Omental fat pad (tissue), 4 donors: ENCODE results near the gene IRF8. TPM values are rescaled to one million over a fixed set of nuclear protein-coding genes. Genes with fewer than 3 reads are reported as not detected.

Experiments
- ATAC-seq: fragments of 150-250 bp; one replicate; pipeline ENCODE4 v1.9.1; 2016; ENCODE audit warnings: mild to moderate bottlenecking, moderate library complexity; ENCODE audit not compliant: low FRiP score
- DNase-seq: peaks from one replicate; pipeline ENCODE4 v3.0.0-alpha.2; 2019; ENCODE audit warnings: low spot score
- total RNA-seq, 4 donors: library from RNA; depleted of rRNA; stranded (reverse); fragments of >200 nt; gene quantifications; one replicate each; pipeline ENCODE4 v1.1.0, GENCODE V29; 2016
- TF ChIP-seq, protein P1 (sequence below), 3 donors: fragments of 450-650 bp; IDR thresholded peaks; one replicate each; pipeline ENCODE4 v1.5.1; 2016 to 2017; ENCODE audit warnings: antibody characterized with exemption in 3 of 3, mild to moderate bottlenecking in 3 of 3, moderate library complexity in 2 of 3

Gene IRF8
- total RNA-seq, 4 donors from 2014 or later: 32.5 to 134 (median 65.8) TPM

DNA sequence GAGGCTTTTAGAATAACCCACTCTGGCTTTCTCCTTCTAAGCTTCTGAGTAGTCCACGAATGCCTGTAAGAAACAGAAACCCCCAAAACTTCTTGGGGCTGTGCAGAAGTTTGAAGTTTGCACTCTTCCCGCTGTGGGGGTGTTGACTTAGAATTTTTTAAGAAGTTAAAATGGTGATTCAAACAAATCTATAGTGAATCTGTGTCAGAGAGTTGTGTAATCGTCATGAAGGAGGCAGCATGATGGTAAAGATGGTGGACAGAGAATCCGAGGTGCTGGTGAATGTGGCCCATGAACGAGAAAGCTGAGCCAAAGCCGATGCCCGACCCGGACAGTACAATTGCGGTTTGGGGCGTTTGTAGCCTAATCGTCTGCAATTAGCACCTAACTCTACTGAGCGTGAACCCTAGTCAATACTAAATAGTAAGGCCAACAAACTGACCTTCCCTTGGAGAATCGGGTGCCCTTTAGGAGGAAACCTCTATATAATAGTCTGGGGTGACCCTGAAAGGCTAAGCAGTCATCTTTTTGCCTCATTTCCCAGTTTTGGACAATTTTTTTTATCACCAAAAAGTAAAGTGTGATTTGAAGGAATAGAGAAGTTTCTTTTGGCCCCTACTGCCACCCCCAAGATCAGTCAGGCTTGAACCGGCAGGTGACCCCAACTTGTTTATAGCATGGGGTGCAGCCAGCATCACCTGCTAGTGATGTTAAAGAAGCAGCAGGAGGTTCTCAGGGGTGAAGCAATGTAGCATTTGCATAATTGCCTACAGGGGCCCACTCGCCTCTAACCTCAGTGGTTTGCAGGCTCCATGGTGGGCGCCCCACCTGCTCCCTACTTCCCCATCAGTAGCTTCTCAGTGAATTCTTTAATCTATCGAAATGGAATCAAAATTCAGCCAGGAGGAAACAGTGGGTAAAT is 11.2 kb downstream of the IRF8 start:
- ATAC-seq: no peak
- no peak for DNase-seq
- TF ChIP-seq, protein P1, sequence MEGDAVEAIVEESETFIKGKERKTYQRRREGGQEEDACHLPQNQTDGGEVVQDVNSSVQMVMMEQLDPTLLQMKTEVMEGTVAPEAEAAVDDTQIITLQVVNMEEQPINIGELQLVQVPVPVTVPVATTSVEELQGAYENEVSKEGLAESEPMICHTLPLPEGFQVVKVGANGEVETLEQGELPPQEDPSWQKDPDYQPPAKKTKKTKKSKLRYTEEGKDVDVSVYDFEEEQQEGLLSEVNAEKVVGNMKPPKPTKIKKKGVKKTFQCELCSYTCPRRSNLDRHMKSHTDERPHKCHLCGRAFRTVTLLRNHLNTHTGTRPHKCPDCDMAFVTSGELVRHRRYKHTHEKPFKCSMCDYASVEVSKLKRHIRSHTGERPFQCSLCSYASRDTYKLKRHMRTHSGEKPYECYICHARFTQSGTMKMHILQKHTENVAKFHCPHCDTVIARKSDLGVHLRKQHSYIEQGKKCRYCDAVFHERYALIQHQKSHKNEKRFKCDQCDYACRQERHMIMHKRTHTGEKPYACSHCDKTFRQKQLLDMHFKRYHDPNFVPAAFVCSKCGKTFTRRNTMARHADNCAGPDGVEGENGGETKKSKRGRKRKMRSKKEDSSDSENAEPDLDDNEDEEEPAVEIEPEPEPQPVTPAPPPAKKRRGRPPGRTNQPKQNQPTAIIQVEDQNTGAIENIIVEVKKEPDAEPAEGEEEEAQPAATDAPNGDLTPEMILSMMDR (IDR thresholded peaks at IDR 0.05): no peak

GRCh38 chr16:85910854-85911247 is 11.9 kb downstream of the IRF8 start:
- ATAC-seq: no peak
- TF ChIP-seq, protein P1 (IDR thresholded peaks at IDR 0.05): no peak
- DNase-seq: no peak

GRCh38 chr16:85911251-85911930 is 12.4 kb downstream of the IRF8 start:
- TF ChIP-seq, protein P1 (IDR thresholded peaks at IDR 0.05): no peak
- ATAC-seq: no peak
- DNase-seq: no peak

- TF ChIP-seq, protein P1 (IDR thresholded peaks at IDR 0.05): no peak
- DNase-seq (no peak), ATAC-seq (peak; percentile 75)
Measured at GRCh38 chr16:85912211-85912974, 13.4 kb downstream of the IRF8 start.

DNA sequence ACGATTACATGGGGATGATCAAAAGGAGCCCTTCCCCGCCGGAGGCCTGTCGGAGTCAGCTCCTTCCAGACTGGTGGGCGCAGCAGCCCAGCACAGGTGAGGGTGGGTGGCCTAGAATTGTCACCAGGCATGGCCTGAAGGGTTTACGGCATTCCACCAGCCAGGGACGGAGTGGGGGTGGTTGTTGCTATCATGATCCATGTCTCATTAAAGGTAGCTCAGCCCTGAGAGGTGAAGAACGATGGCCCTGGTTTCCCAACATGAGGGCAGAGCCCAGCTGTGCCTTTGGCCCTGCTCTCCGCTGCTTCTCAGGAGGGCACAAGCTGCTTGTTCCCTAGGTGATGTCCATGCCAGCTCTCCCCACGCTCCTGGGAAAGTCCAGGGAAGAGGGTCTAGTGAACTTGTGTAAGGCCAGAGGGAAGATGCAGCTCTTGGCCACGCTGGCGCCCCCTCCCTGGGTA is 14.2 kb downstream of the IRF8 start:
- TF ChIP-seq, protein P1 (IDR thresholded peaks at IDR 0.05): no peak
- no peak for DNase-seq
- no peak for ATAC-seq

DNA sequence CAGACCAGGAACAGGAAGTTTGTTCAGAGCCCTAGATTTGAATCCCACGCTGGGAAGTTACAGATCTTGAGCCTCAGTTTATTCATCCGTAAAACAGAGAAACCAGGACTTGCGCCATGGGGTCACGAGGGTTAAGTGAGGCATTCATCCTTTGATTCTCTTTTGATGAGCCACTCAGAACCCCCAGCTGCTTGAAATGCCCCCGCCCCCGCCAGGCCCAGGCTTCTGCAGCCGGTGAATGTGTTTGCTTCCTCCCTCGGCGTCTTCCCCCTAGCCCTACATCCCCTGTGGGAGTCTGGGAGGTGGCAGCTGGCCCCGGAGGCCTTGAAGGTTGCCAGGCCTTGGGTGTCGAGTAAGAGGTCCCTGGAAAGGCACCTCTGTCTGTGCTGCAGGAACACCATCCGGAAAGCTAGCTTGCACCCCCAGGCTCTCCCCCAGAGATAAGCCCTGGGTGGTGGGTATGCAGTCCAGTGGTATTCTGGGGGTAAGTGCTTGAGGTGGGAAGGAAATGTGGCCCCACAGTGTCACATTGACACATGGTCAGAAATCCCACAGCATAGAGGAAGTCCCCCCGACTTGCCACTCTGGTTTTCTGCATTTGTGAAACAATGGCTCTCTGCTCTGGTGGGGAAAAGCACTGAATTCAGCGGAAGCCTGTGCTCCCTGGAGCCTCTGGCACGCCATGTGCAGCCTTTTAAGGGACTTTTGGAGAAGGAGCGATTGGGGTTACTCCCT is 14.9 kb downstream of the IRF8 start:
- DNase-seq (no peak), ATAC-seq (no peak)
- TF ChIP-seq, protein P1 (IDR thresholded peaks at IDR 0.05): no peak
